IPS-18c (cell line): ENCODE measurements around the gene PARP4.
"Not testable (repeated sequence)": the region's sequence is repeated elsewhere in the genome, so short reads cannot be mapped to it uniquely, and the experiment has no call there.

Source experiments
- H3K4me3 ChIP-seq: 2 replicates; pipeline ENCODE4 v1.7.0; 2013; ENCODE audit warnings: low read depth, mild to moderate bottlenecking, low read length, moderate library complexity; ENCODE audit not compliant: insufficient read depth
- H3K9me3 ChIP-seq: one replicate; pipeline ENCODE4 v1.6.1; 2013; ENCODE audit warnings: mild to moderate bottlenecking, low read length, moderate library complexity; ENCODE audit not compliant: control insufficient read depth, insufficient read depth

PARP4 gene

DNA sequence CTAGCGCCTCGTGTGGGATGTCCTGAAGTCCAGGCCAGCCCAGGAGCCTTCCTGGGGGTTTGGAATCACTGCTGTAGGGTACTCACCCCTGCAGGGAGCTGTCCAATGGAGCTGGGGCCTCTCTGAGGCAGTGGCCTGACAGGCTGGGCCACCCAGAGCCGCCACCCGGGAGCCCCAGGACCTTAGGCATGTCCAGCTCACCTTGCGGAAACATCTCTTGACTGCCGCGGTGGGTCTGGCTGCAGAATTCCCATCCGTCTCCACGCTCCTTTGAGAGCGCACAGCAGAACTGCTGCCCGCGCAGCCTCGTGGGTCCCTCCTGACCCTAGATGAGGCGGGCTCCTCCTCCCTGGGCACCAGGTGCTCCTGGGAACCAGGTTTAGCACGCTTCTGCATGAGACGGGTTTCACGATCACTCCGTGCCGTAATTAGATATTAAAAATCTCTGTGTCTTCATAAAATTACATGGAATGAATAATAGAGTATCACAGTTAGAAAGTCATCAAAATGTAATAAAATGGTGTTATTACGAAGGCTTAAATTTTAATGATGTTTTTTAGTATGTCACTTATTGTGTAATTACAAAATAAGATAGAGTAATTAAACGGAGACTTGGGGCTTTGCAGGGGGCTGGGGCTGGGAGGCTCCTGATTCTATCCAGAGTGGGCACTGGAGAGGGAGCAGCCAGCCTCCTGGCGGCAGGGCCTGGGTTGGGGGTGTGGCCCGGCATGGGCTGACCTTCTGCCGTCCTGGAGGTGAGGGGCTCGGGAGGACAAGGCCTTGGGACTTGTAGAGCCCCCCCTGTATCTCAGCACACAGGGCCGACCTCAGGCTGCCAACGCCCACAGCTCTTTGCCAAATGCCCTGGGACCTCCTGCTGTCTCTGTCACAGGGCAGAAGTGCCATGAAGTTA lies 120.6 kb downstream of the PARP4 start:
- H3K9me3 ChIP-seq, H3K4me3 ChIP-seq: not testable (repeated sequence)

DNA sequence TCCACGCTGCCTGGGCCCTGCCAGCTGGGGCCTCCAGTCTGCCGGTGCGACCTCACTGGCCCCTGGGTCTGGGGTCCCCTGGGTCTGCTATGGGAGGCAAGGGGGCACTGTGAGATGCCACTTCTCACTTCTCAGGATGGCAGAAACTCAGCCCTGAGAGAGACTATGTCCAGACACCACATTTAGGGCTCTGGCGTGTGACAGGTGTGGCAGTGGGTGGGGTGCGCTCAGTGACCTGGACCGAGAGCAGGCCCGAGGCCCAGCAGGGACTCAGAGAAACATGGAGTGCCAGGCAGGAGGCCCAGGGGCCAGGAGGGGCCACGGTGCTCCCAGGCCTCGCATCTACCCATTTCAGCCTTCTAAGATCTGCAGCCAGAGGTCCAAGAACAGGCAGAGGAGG lies 121.8 kb downstream of the PARP4 start:
- H3K9me3 ChIP-seq = not testable (repeated sequence)

DNA sequence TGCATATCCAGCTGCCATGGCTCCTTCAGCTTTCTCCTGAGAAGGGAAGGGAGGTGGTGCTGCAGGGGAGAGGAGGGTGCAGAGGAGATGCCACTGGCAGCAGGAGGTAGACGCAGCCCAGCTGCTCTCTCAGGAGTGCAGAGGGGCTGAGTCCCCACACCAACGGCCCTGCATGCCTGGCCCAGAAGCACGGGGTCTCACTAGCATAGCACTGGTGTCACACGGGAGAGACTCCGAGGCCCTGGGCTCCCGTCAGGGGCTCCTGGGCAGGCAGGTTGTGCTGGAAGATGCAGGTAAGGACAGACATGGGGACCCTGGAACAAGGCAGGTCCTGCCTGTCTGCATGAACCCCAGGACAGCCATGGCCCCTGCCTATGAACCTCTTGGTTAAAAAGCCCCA lies 123.1 kb downstream of the PARP4 start:
- Histone ChIP-seq H3K4me3 (no peak overlapping the region), H3K9me3 (peaks cover 3% of the 10 kb centered on the region)

More for the DNA sequence above, 121.8 kb downstream of the PARP4 start:
- not testable (repeated sequence) for H3K4me3 ChIP-seq

DNA sequence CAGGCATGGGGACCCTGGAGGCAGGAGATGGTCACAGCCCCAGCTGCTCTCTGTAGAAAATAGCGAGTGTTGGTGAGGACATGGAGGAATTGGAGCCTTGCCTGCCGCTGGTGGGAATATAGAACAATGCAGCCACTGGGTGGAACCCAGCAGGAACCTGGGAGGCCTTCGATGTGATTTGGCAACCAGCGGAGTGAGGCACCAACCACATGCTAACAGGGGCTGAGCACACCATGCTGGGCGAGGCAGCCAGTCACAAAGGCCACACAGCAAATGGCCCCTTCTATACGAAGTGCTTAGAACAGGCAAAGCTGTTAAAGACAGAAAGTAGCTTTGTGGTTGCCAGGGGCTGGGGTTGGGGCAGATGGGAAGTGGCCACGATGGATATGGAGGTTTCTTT lies 123.8 kb downstream of the PARP4 start:
- H3K4me3 ChIP-seq, H3K9me3 ChIP-seq: not testable (repeated sequence)

DNA sequence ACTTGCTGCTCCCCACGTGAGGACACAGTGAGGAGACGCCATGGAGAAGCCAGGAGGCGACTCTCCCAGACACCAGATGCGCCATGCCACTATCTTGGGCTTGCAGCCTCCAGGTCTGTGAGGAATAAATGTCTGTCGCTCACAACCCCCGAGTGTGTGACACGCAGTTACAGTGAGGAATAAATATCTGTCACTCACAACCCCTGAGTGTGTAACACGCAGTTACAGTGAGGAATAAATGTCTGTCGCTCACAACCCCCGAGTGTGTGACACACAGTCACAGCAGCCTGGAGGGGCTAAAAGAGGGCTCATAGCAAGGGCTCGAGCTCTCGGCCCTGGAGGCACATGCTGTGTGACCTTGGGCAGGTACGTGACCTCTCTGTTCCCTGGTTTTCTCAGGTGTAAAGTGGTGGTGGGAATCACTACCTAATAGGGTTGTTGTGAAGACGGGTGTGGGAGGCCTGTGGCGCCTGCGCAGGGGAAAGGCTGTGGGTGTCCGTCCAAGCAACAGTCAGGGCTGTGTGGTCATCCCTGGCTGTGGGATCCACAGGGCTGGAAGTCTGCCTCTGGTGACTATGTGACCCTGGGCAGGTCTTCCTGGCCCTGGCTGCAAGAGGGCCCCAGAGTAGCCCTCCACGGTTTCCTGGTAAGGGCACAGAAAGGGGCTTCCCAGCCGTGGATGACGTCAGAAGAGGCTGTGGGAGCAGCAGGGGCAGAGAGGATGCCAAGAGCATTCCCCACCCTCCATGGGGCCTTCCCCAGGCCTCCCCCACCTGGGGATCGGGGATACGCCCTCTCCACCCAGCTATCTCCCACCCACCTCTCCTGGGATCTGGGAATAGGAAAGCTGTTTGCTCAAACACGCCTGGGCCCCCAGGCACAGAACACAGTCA lies 125.5 kb downstream of the PARP4 start:
- no peak overlapping the region for H3K4me3 ChIP-seq
- peaks cover 3% of the 10 kb centered on the region for H3K9me3 ChIP-seq

DNA sequence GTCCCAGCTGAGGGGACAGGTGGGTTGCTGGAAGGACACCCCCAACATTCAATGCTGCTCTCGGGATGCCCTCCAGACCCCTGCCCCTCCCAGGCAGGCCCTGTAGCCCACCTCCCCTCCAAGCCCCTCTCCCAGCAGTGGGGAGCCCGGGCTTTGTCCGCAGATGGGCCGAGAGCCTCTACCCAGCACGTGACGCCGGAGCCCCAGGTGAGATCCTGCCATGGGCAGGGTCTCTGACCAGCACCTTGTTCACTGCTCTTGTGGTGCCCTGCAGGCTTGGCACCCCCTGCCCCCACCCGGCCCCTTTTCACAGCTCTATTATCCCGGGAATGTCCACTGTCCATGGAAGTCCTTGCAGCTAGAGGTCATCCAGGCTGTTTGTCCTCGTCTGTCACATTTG lies 126.7 kb downstream of the PARP4 start:
- H3K4me3 ChIP-seq = no peak overlapping the region
- peaks cover 3% of the 10 kb centered on the region for H3K9me3 ChIP-seq

DNA sequence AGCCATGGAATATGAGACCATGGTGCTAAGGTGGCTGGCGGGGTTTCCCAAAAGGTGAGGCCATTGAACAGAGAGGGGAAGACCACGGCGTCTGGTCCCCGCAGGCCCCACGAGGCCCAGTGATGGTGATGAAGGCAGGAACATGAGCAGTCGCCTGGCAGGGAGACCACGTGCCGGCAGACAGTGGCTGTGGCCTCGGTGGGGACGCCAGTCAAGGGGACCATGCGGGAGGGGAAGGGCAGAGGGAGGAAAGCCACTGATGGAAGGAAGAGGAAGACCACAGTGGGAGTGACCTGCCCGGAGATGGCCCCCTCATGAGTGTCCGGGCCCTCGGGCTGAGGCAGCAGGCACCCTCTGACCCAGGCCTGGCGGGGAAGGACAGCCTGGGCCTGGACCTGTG lies 127.6 kb downstream of the PARP4 start:
- not testable (repeated sequence) for H3K9me3 ChIP-seq, H3K4me3 ChIP-seq

DNA sequence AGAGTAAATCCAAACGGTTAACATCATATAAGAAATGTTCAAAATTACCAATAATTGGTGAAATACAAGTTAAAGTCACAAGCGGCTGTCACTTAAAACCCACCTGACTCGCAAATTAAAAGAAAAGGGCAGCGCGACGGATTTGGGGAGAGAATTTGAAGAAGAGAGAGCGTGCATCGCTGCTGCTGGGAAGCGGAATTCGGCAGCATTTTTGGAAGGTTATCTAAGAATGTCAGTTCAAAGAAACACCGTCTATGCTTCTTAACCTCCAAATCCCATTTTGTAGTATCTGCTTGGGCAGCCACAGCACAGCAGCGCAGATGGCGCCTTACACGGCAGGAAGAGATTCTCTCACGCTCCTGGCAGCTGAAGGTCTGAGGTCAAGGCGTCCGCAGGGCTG lies 128.5 kb downstream of the PARP4 start:
- not testable (repeated sequence) for H3K4me3 ChIP-seq, H3K9me3 ChIP-seq

DNA sequence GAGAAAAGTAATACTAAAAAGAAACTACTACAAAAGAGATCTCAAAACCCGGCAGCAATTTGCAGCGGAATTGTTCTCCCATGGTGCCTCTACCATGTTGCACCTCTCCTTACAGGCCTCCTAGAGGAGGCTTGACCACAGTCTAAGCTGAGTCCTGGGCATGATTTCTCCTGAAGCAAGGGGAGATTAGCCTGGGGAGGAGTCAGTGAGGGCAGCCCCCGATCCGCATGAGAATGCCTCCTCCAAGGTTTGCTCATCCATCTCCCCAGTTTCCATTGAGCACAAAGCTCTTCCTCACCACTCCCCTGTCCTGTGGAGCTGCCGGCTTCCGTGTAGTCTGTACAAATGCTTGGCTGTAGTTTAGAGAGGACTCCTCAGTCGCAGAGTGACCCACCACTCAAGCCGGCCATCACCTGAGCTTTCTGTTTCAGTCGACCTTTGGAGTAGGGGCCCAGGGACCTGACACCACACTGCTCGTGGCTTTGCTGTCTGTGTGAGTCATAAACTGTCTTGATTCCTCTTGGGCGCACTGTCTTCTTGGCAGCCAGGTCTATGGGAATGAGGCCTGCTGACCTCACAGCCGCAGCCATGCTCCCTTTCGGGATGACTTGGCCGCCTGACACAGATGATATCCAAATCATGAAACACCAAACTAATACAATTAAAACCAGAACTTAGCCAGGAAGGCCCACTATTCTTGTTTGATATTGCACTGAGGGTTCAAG lies 130.9 kb downstream of the PARP4 start:
- Histone ChIP-seq H3K4me3 (no peak overlapping the region), H3K9me3 (no peaks in the 10 kb centered on the region)

DNA sequence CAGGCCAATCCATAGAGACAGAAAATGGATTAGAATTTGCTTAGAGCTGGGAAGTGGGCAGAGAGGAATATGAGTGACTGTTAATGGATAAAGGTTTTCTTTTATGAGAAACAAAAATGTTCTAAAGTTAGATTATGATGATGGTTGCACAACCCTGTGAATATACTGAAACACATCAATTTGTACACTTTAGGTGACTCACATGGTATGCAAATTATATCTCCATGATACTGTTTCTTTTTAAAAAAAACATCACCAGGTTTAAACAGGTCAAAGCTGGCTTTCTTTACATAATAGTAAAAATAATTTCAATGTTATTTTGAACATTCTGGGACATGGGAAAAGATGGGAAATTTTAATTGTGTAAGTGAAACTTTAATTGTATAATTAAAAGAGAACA lies 131.7 kb downstream of the PARP4 start:
- not testable (repeated sequence) for H3K4me3 ChIP-seq, H3K9me3 ChIP-seq

DNA sequence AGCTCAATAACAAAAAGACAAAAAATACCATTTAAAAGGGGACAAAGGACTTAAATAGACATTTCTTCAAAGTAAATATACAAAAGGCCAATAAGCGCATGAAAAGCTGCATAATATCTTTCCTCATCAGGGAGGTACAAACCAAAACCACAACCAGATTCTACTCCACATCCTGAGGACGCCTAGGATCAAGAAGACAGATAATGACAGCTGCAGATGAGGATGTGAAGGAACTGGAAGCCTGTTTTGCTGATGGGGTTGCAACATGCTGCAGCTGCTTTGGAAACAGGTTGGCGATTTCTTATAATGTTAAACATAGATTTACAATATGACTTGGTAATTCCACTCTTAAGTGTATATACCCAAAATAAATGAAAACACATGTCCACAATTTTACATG lies 132.4 kb downstream of the PARP4 start:
- H3K4me3 ChIP-seq = not testable (repeated sequence)

DNA sequence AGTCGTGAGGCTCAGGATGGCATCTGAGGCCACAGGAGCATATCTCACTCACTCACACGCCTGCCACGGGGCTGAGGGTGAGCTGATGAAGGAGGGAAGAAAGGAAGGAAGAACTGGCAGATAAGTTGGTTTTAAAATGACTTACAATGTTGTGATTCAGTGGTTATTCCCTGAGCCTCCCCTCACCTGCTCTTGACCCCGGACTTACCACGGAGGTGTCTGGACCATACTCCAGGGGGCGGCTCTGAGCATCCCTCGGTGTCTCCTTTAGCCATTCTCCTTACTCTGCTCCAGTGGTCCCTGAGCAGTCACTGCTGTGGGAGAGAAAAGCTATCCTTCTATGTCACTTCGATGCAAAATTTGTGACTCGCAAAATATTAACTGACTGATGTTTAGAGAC lies 141.3 kb downstream of the PARP4 start:
- not testable (repeated sequence) for H3K9me3 ChIP-seq

More for the DNA sequence above, 132.4 kb downstream of the PARP4 start:
- not testable (repeated sequence) for H3K9me3 ChIP-seq

More for the DNA sequence above, 141.3 kb downstream of the PARP4 start:
- H3K4me3 ChIP-seq = not testable (repeated sequence)
